Measurements from ENCODE around the gene SLC6A16. TPM values are rescaled to one million over a fixed set of nuclear protein-coding genes. Genes with fewer than 3 reads are reported as not detected.

Gene SLC6A16
- total RNA-seq, 1 experiment from 2014 or later, result 3.7 TPM

GRCh38 chr19:49363268-49364082 lies 38.5 kb upstream of the SLC6A16 start, which contains the start of gene DKKL1:
DKKL1 (plus strand) TSS chr19:49363877; CDS start chr19:49363999, 122 bp downstream.
- no peaks in the 10 kb centered on the region for H3K27me3 ChIP-seq (replicated peaks; ENCODE audit: insufficient read depth, low read depth, low read length, poor library complexity)
- no TSS peak for BruUV-seq (replicated peaks)
- peaks cover 5% of the 10 kb centered on the region for H3K4me1 ChIP-seq (ENCODE audit: insufficient read depth, low read length, poor library complexity, severe bottlenecking)
- DNase-seq (ENCODE audit: low spot score), result peak; percentile 98
- peaks cover under 1% of the 10 kb centered on the region for H3K9me3 ChIP-seq (ENCODE audit: low read depth, low read length, poor library complexity, severe bottlenecking)
- TF ChIP-seq CTCF (conservative IDR thresholded peaks at IDR 0.05; ENCODE audit: low read depth, low read length), result peak; percentile 35
- no peak for TF ChIP-seq EZH2 (IDR thresholded peaks at IDR 0.05; ENCODE audit: borderline replicate concordance, low read depth, low read length, poor library complexity, severe bottlenecking)
- ChIA-PET CTCF (interaction anchor here (0.6 to 1.1 kb wide), 2 partner anchors 15 to 79 kb away, joined by 3 read pairs; no protein-coding TSS in a partner anchor), POLR2A (ENCODE audit: low non-redundant PET) (no interaction called here)
- H3K27ac ChIP-seq (ENCODE audit: low read depth, low read length, poor library complexity, severe bottlenecking), result peak within 1 kb of the TSS; percentile 98
- peaks cover 16% of the 10 kb centered on the region for H3K36me3 ChIP-seq (ENCODE audit: insufficient read depth, low read length, poor library complexity, severe bottlenecking)
- peak within 1 kb of the TSS; percentile 84 for H3K4me3 ChIP-seq (ENCODE audit: low read depth, low read length, poor library complexity, severe bottlenecking)
- intact Hi-C loops (cut with micrococcal nuclease; ENCODE audit: unreplicated experiment), result no loop called here

GRCh38 chr19:49362929-49363267 lies 37.9 kb upstream of the SLC6A16 start:
- no peak for DNase-seq (ENCODE audit: low spot score)
- Histone ChIP-seq H3K27ac (ENCODE audit: low read depth, low read length, poor library complexity, severe bottlenecking) (peak overlapping the region; percentile 98), H3K4me1 (ENCODE audit: insufficient read depth, low read length, poor library complexity, severe bottlenecking) (peaks cover 5% of the 10 kb centered on the region), H3K27me3 (replicated peaks; ENCODE audit: insufficient read depth, low read depth, low read length, poor library complexity) (no peaks in the 10 kb centered on the region), H3K4me3 (ENCODE audit: low read depth, low read length, poor library complexity, severe bottlenecking) (peak overlapping the region; percentile 84), H3K36me3 (ENCODE audit: insufficient read depth, low read length, poor library complexity, severe bottlenecking) (peaks cover 22% of the 10 kb centered on the region), H3K9me3 (ENCODE audit: low read depth, low read length, poor library complexity, severe bottlenecking) (no peaks in the 10 kb centered on the region)
- ChIA-PET POLR2A (ENCODE audit: low non-redundant PET) (no interaction called here), CTCF (interaction anchor here (0.6 to 1.1 kb wide), 2 partner anchors 14 to 80 kb away, joined by 3 read pairs; no protein-coding TSS in a partner anchor)
- intact Hi-C loops (cut with micrococcal nuclease; ENCODE audit: unreplicated experiment), result no loop called here
- TF ChIP-seq EZH2 (IDR thresholded peaks at IDR 0.05; ENCODE audit: borderline replicate concordance, low read depth, low read length, poor library complexity, severe bottlenecking) (no peak), CTCF (conservative IDR thresholded peaks at IDR 0.05; ENCODE audit: low read depth, low read length) (no peak)
- TSS peak; percentile 81 for BruUV-seq (replicated peaks)

- POLR2A ChIA-PET (ENCODE audit: low non-redundant PET), result interaction anchor here (0.5 to 1.2 kb wide), 3 partner anchors 23 to 274 kb away, joined by 4 to 11 read pairs (median 8); no protein-coding TSS in a partner anchor
- intact Hi-C loops (cut with micrococcal nuclease; ENCODE audit: unreplicated experiment), result no loop called here
- Histone ChIP-seq H3K4me1 (ENCODE audit: insufficient read depth, low read length, poor library complexity, severe bottlenecking) (peaks cover 6% of the 10 kb centered on the region), H3K36me3 (ENCODE audit: insufficient read depth, low read length, poor library complexity, severe bottlenecking) (peaks cover 22% of the 10 kb centered on the region), H3K27me3 (replicated peaks; ENCODE audit: insufficient read depth, low read depth, low read length, poor library complexity) (no peaks in the 10 kb centered on the region), H3K4me3 (ENCODE audit: low read depth, low read length, poor library complexity, severe bottlenecking) (peak within 1 kb of the TSS; percentile 84), H3K27ac (ENCODE audit: low read depth, low read length, poor library complexity, severe bottlenecking) (peak within 1 kb of the TSS; percentile 98), H3K9me3 (ENCODE audit: low read depth, low read length, poor library complexity, severe bottlenecking) (no peaks in the 10 kb centered on the region)
- TSS peak; percentile 39 for BruUV-seq (replicated peaks)
- no peak for TF ChIP-seq CTCF (conservative IDR thresholded peaks at IDR 0.05; ENCODE audit: low read depth, low read length)
- TF ChIP-seq EZH2 (IDR thresholded peaks at IDR 0.05; ENCODE audit: borderline replicate concordance, low read depth, low read length, poor library complexity, severe bottlenecking), result no peak
- CTCF ChIA-PET, result interaction anchor here (0.6 to 1.1 kb wide), 2 partner anchors 13 to 80 kb away, joined by 3 read pairs; no protein-coding TSS in a partner anchor
- peak; percentile 85 for DNase-seq (ENCODE audit: low spot score)
Measured at GRCh38 chr19:49362048-49362928, 37.3 kb upstream of the SLC6A16 start, which contains the start of gene TEAD2. TEAD2 (minus strand) TSS chr19:49362416; CDS start chr19:49360075, 2,341 bp downstream.
